ENCODE data around the gene FBXO45.

DNA sequence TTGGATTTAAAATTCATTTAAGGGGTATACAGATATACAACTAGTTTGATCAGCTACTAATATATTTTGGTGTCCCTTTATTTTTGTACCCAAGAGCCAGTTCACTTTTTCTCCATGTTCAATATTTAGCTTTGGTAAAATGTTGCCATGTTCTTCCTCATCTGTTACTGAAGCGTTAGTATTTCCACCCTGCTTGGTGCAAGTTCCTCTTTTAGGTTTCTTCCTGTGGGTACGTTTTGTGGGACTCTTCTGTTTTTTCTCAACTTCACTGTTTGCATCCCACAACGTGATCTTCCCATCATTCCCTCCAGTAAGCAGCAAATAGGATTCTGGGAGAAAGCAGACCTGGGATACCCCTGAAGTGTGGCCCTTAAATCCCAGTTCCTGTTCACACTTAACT lies 14.3 kb upstream of the FBXO45 start:
- TF ChIP-seq GATA2 (IDR thresholded peaks at IDR 0.05; ENCODE audit: low read depth, low read length) (no peak), GATA3 (IDR thresholded peaks at IDR 0.05; ENCODE audit: low read depth, low read length) (no peak)
